UCSD-AML1 (cell line): ENCODE measurements around the gene FAM13A.
"Not testable (repeated sequence)": the region's sequence is repeated elsewhere in the genome, so short reads cannot be mapped to it uniquely, and the experiment has no call there.

Experiments used
- DNase-seq: peaks from one replicate; lab custom pipeline; 2025; ENCODE audit not compliant: unreplicated experiment; lab: John Stamatoyannopoulos, UW

The FAM13A gene

GRCh38 chr4:89044147-89044900, 12.7 kb downstream of the FAM13A start:
- DNase-seq = no peak

GRCh38 chr4:89042055-89042454, 14.9 kb downstream of the FAM13A start:
- DNase-seq = no peak

- DNase-seq = no peak
These were observed 17.2 kb downstream of the FAM13A start for GRCh38 chr4:89039730-89040338.

- no peak for DNase-seq
These were observed 20.4 kb downstream of the FAM13A start for GRCh38 chr4:89036535-89036934.

- DNase-seq = no peak
These were observed 25.7 kb downstream of the FAM13A start for GRCh38 chr4:89031272-89031671.

- DNase-seq = no peak
These were observed 27.4 kb downstream of the FAM13A start for GRCh38 chr4:89029591-89029990.

GRCh38 chr4:89026542-89026941, 30.4 kb downstream of the FAM13A start:
- DNase-seq = no peak

GRCh38 chr4:89024051-89024675, 32.8 kb downstream of the FAM13A start:
- no peak for DNase-seq

- DNase-seq = no peak
These were observed 33.8 kb downstream of the FAM13A start for GRCh38 chr4:89023140-89023539.

GRCh38 chr4:89022426-89023128, 34.4 kb downstream of the FAM13A start:
- DNase-seq = no peak

GRCh38 chr4:89021684-89022083, 35.3 kb downstream of the FAM13A start:
- no peak for DNase-seq

- no peak for DNase-seq
These were observed 35.9 kb downstream of the FAM13A start for GRCh38 chr4:89021062-89021461.

- DNase-seq = not testable (repeated sequence)
These were observed 42.1 kb downstream of the FAM13A start for GRCh38 chr4:89014897-89015296.

- no peak for DNase-seq
These were observed 47.1 kb downstream of the FAM13A start for GRCh38 chr4:89009761-89010369.

GRCh38 chr4:89009115-89009514, 47.9 kb downstream of the FAM13A start:
- DNase-seq = no peak

GRCh38 chr4:89008166-89008565, 48.8 kb downstream of the FAM13A start:
- DNase-seq = no peak

- no peak for DNase-seq
These were observed 49.5 kb downstream of the FAM13A start for GRCh38 chr4:89007338-89007939.

GRCh38 chr4:89006307-89006706, 50.7 kb downstream of the FAM13A start:
- DNase-seq = no peak

GRCh38 chr4:89005066-89005465, 51.9 kb downstream of the FAM13A start:
- not testable (repeated sequence) for DNase-seq

GRCh38 chr4:89001647-89002445, 55.1 kb downstream of the FAM13A start:
- no peak for DNase-seq
